Measurements from ENCODE around the gene KRT84.
"Not testable (repeated sequence)": the region's sequence is repeated elsewhere in the genome, so short reads cannot be mapped to it uniquely, and the experiment has no call there.

The KRT84 gene

GRCh38 chr12:52359621-52360061 lies 25.8 kb downstream of the KRT84 start:
- DNase-seq = no peak

DNA sequence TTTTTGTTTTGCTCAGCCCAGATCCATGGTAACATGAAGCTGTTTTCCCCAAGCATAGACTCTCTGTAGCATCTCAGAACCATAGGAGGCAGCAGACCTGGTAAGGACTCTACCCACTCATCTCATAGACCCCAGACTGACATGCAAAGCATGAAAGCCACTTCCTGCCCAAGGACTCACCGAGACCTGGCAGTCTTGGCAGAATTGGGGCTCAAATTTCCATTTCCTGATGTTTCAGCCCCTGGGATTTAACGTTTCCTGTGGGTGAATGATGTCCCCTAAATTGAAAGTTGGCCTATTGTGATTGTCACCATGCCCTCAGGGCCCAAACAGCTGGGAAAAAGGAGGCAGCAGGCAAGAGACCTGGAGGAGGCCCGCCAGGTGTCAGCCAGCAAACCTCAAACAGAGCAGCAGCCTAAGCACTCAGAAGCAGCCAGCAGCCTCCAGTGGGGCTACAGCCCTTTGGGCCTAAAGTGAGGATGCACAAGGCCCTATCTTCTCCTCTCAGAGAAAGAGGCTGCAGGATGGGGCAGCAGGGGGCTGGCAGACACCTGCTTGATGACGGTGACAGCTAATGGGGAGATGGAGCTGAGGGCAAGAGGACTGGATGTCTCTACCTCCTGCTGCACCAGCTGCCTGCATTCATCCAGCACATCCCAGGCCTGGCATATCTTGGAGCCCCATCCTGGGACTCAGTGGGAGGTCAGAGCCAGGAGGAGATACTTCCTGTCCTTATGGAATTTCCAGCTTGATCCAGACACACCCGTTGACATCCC lies 26.7 kb downstream of the KRT84 start:
- no peak for DNase-seq

- DNase-seq = no peak
Observed at GRCh38 chr12:52356762-52357580, 28.5 kb downstream of the KRT84 start.

DNA sequence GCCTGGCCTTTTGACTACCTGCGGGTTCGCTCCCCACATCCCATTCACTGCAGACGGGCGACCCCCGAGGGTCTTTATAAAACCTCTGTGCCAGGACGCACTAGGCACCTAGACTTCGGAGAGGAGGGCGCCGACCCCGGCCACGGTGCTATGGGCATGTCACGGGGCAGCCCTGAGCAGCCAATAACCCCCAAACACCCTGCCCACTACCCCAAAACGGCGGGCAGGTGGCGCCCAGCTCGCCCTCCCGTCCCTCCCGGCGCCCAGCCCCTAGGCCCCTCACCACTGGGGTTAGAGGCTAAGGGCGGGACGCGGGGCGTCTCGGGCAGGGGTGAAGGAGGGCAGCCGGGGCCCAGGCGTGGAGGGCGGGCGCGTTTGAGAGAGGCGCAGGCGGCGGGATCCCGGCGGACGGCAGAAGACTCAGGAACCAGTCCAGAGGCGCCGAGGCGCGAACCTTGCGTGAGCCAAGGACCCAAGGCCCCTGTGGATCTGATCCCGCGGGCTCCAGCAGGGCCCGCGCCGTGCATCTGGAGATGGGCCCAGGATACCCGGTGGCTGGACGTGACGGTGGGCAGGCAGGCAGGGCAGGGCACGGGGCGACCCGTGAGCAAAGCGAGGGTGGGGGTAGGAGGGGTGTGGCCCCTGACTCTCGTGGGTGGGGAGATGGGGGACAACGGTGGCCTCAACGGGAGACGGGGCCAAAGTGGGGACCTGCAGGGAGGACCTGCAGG lies 29.3 kb downstream of the KRT84 start:
- DNase-seq = no peak

DNA sequence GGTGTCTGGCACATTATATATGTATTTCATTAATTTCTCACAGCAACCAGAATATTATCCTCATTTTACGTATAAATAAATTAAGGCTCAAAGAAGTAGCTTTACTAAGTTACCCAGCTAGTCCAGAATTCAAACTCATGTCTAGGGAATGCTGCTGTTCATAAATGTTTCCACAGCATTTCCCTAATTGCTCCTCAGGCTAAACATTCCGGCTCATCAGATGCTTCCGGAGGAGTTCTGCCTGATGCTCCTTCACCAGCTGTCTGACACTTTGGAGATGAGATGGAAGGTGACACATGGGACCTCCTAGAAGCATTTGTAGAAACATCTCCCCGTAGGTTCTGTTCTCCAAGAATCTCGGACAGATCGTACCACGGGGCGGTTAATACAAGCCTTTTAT lies 30.3 kb downstream of the KRT84 start:
- DNase-seq = no peak

DNA sequence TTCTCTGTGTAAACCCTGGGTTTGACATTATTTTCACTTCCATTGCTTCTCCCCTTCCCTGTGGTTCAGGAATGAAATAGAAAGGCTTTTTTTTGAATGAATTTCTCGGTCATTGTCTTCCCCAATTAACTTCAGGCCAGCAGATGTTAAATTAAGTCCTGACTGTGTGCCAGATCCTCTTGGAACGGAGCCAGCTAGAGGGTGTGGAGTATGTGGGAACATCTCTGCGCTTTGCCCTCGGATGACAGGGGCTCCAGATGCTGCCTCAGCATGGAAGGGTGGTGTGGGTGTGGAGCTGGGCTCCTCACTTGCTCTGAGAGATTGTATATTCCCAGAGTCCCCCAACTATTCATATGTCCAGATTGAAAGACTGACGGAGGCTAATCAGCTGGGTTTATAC lies 31.3 kb downstream of the KRT84 start:
- DNase-seq = peak; percentile 45

DNA sequence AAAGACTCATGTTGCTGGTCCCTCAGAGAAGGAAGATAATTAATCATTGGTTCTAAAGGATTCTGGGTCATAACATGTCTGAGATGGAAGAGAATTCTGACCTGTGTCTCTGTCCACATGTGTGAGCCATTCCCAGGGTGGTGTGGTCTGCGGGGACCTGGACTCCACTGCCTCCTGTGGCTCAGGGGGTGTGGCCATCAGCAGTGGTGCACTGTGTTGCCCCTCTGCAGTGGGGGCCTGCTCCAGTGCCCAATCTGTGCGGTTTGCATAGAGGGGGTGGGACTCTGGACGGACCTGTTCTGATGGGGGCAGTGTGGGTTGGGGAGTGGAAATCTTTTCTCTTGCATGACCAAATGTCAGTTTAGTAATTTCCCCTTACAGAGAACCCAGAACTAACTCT lies 31.7 kb downstream of the KRT84 start:
- DNase-seq = no peak

GRCh38 chr12:52352951-52353350 lies 32.5 kb downstream of the KRT84 start:
- DNase-seq = no peak

GRCh38 chr12:52351196-52352059 lies 34.0 kb downstream of the KRT84 start:
- no peak for DNase-seq

DNA sequence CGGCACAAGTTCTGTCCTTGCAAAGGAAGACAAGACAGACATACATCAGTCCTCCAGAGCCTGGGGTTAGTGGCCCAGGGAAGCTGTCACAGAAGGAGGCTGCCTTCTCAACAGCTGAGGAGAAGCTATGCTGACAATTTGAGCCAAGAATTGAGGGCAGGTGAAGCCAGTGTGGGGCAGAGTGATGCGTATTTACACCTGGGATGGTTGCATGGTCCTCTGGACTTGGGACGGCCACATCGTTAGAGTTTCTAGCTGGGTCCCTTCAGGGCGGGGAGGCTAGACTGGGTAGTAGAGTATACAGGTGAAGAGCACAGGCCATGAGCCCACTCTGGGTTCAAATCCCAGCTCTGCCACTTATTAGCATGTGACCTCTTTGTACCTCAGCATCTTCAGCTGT lies 34.7 kb downstream of the KRT84 start:
- no peak for DNase-seq

DNA sequence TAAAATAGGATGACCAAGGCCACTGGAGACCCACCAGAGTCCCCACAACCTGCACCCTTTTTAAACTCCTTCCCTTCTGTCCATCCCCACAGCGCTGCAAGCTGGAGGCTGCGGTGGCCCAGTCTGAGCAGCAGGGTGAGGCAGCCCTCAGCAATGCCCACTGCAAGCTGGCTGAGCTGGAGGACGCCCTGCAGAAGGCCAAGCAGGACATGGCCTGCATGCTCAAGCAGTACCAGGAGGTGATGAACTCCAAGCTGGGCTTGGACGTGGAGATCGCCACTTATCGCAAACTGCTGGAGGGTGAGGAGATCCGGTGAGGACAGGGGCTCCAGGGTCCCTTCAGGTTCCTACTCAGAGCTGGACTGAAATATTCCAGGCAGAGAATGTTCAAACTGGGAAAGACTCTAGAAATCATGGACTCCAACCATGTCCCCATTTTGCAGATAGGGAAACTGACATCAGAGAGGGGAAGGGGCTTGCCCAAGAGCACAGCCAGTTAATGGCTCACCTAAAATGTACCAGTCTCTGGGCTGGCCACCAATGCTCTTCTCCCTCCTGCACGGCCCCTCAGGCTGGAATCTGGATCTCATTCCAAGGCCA lies 35.3 kb downstream of the KRT84 start:
- no peak for DNase-seq

GRCh38 chr12:52349196-52349595 lies 36.3 kb downstream of the KRT84 start:
- DNase-seq = no peak

DNA sequence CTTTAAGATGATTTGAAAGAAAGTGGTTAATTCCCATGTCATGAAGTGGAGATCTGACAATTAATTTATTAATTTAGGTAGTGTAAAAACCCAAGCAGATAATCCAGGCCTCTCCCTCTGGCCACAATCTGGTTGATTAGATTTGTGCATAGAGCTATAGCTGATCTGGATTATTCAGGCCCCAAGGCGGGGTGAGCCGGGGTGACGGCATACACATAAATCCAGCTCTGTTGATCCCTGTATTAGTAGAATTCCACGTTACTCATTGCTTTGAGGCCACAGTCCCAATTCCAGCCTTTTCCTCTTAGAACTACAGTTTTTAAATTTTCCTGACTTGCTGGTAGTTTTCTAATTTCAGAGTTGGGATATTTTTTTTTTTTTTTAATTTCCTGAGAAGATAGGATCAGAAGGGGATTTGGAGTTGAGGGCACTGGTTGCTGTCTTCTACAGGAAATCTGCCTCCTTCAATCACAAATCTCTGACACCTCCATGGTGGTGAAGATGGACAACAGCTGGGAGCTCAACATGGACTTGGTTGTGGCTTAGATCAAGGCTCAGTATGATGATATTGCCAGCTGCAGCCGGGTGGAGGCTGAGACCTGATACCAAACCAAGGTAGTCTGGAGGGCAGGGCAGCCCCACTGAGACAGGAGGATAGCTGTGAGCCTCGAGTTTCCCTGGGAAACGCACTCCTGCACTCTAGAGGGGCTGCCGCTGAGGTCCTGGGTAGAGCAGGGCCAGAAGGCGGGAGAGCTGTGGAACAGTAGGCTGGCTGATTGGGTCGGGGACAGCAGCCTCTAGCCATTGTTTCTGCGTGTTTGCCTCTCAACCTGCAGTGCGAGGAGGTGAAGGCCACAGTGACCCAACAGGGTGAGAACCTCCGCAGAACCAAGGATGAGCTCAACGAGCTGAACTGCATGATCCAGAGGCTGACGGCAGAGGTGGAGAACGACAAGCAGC lies 37.6 kb downstream of the KRT84 start:
- no peak for DNase-seq

DNA sequence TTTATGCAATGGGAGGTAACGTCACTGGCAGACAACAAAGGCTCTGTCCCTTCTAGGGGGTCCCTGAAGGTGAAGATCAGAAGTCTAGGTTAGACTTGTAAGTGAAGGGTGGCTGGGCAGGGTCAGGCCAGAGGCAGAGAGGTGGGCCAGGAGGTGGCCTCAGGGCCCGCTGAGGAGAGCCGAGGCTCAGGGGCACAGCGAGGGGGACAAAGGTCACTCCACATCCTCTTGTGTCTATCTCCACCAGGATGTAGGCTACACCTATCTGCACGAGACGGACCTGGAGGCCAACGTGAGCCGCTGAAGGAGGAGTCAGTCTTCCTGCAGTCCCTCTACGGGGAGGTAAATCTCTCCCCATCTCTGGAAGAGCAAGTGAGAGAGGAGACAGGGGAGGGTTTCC lies 38.4 kb downstream of the KRT84 start:
- no peak for DNase-seq

DNA sequence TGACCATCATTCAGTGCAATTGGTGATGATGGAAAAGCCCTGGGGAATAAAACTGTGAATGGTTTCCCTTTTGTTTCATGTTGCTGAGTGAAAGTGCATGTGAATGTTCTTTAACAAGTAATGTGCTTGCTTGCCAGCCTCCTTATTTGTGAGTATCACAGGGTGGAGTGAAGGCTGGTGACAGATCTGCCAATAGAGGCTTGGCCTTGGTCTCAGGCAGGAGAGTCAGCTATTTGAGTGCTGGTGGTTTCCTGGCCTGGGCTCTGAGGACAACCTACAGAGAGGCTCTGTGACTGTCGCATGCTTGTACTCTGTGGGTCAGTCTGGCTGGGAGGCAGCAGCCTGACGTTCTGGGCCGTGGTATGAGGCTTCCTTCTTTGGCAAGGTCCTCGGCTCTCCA lies 38.9 kb downstream of the KRT84 start:
- no peak for DNase-seq

DNA sequence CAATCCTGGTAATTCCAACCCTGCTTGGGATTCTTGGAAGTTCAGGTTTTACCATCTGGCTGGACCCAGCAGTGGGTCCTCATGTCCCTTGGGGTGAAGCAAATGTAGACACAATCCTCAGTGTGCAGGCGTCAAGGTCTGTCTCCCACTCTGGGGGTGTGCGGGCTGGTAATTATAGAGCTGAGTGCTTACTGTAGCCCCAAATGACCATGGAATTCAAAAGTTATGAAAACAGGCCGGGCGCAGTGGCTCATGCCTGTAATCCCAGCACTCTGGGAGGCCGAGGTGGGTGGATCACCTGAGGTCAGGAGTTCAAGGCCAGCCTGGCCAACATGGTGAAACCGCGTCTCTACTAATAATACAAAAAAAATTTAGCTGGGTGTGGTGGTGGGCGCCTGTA lies 40.4 kb downstream of the KRT84 start:
- DNase-seq = not testable (repeated sequence)

- no peak for DNase-seq
Observed at GRCh38 chr12:52344111-52344510, 41.3 kb downstream of the KRT84 start.

- DNase-seq = no peak
Observed at GRCh38 chr12:52343550-52343949, 41.9 kb downstream of the KRT84 start.

DNA sequence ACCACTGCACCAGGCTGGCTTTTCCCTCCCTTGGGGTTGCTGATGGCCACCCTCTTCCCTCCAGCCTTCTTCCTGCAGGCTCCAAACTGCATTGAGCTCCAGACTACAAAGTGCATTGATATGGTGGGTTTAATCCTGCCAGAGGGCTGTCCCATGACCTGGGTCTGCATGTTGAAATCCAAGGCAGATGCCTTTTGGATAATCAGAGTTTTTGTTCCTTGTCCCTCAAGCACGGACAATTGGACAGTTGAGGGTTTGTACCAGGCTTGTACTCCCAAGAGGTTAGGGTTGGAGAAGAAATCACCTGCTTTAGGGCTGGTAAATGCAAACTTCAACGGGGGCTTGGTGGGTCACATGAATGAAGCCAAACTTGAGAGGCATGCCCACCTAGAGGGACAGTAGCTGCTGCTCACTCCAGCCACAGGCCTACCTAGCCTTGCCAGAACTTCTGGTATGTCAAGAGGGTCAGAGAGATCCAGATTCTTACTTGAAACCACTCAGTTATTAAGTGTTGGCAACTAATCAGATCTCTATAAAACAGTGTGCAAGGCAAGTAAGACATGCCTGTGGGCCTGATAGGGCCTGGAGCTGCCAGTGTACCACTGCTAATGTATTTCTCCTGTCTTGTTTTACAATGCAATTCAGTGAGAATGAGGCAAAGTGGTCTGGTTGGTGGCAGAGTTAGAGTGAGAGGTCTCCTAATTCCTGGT lies 42.5 kb downstream of the KRT84 start:
- no peak for DNase-seq

DNA sequence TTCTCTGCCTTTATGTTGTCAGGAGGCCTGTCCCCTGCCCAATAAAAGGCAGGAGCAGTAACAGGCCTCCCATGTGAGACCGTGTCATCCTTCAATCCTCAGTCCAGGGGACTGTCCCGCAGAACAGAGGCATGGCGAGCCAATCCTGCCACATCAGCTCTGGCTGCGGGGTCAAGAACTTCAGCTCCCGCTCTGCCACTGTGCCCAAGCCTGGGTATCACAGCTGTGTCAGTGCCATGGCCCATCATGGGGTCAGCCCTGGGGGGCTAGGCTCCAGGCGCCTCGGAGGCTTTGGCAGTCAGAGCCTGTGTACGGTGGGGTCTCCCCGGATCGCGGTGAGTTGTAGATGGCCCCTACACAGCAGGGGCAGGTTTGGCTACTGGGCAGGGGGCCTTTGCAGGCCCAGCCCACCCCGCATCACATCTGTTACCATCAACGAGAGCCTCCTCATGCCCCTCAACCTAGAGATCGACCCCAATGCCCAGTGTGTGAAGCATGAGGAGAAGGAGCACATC lies 44.3 kb downstream of the KRT84 start:
- DNase-seq = no peak

Data from NCI-H748 treated with DMSO at 0.1 percent for 48 hours (cell line).